SHP77 treated with DMSO at 0.1 percent for 48 hours (cell line): Measurements from ENCODE around the gene SLC15A4.
"Not testable (repeated sequence)": the region's sequence is repeated elsewhere in the genome, so short reads cannot be mapped to it uniquely, and the experiment has no call there.

ENCODE experiments used
- DNase-seq: peaks from one replicate; lab custom pipeline; 2025; lab: John Stamatoyannopoulos, UW

The SLC15A4 gene

GRCh38 chr12:128814411-128815261 lies 9.1 kb downstream of the SLC15A4 start:
- no peak for DNase-seq

DNA sequence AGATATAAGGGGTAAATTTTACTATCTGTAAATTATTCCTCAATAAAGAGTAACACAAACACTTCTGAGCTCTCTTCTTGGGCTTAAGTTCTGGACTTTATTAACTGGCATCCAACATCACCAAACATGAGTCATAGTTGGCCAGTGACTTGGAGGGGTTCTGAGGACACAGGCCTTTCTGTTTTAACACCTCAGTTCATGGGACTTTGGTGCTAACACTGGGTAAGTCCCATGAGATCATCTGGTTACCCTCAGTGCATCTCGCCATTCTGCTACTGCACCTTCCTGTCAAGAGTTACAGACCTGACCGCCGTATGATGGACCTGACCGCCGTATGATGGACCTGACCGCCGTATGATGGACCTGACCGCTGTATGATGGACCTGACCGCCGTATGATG lies 9.9 kb downstream of the SLC15A4 start:
- DNase-seq: no peak

DNA sequence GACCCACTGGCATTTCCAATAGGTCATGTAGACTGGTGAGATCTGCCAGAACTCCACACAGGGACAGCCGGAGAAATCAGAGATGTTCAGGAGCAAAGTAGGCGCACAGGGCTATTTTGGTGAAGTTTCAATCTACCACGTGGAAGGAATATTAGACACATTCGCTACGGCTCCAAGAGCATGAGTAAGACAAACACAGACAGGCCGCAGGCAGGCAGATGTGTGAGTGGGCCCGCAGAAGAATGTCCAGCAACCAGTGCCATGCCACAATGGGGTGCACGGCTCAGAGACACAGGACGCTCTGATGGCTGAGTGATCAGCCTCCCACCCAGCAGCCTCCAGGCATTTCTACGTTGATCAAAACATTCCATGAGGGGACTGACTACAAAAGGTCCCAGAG lies 10.4 kb downstream of the SLC15A4 start:
- no peak for DNase-seq

DNA sequence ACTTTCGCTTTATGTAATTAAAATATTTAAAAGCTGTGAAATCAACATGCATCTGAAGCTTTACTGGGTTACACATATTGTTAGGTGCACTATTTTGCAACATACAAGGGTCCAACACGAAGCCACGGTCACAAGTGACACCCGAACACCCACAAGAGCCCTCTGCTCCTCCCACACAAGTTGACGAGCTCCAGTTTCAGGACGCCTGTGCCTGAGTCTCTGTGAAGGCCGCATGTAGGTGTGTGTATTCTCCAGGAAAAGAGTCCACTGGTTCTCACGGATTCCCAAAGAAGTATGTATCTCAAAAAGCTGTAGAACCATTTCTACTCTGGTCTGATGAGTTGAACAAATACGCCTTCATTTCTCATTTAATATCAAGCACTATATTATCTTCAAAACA lies 12.0 kb downstream of the SLC15A4 start:
- no peak for DNase-seq

DNA sequence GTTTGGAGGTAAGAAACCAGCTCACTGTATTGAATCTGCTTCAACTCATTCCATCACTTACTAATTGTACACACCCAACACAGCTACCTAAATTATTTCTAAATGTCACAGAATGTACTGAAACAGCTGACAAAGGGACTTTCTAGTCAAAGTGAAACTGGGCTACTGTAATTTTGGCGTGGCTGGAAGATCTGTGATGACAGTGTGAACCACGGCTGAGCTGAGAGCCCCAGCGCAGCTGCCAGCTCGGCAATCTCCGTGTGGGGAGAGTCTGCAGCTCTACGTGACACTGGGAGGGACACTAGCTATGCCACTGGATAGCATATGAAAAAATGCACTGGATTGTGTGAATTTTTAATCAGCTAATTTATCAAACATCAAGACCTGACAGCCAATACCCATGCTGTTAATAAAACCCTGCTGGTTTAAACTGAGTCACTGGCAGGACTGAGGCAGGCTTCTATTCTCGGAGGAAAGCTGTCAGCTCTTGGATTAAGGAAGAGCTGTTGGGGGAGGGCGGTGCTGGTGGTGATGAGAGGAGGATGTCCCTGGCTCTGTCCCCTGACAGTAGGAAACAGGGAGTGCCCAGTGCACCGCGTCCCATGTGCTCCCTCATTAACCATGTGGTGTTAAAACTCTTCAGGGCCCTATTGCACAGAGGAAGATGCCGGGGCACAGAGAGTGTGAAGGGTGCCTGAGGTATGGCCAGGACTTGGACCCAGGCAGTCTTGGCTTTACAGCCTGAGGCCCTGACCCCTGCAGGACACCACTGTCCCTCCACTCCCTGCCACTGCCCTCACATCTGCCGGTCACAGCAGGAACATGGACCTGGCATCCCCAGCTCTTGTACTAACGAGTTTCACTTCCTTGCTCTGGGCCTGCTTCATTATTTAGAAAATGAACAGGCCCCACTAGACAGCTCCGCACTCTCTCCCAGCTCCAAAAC lies 13.3 kb downstream of the SLC15A4 start:
- no peak for DNase-seq

DNA sequence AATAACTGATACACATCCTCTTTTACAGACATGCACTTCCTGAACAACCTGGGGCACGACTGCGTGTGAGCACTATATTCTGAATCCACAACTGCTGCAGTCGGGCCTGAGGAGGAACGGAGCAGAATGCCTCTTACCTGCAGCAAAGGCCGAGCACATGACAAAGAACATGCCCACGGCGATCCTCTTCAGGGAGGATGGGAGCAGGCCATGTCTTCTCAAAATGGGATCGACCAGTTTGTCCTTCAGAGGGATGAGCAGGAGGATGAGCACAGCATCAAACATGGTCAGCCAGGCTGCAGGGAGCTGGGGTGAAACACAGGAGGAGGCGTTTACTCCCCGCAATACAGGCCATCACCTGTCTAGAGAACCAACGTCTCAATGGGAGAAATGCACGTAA lies 15.1 kb downstream of the SLC15A4 start:
- no peak for DNase-seq

DNA sequence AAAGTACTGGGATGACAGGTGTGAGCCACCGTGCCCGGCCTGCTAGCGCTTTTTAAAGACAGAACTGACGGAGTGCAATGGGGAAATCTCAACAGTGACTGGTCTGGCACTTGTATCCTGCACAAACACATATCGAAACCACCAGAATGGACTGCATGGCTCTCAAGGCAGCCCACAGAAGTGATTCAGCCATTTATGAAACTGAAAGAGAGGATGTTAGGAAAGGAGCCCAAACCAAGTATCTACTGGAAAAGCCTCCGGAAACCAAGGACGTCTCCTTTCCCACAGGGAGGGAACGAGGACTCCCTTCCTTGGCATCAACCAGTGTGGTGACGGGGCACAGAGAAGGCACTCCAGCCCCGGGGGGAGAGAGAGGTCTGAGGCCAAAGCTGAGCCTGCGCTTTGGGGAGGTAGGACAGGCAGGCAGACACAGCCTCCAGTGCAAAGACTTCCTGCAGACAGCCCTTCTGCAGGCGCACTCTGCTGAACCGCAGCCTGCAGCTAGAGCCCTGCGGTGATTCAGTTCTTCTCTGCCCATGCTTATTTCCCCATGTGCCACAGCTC lies 16.5 kb downstream of the SLC15A4 start:
- no peak for DNase-seq

GRCh38 chr12:128806573-128806972 lies 17.2 kb downstream of the SLC15A4 start:
- no peak for DNase-seq

- DNase-seq: not testable (repeated sequence)
Measured at GRCh38 chr12:128805406-128805805, 18.4 kb downstream of the SLC15A4 start.

DNA sequence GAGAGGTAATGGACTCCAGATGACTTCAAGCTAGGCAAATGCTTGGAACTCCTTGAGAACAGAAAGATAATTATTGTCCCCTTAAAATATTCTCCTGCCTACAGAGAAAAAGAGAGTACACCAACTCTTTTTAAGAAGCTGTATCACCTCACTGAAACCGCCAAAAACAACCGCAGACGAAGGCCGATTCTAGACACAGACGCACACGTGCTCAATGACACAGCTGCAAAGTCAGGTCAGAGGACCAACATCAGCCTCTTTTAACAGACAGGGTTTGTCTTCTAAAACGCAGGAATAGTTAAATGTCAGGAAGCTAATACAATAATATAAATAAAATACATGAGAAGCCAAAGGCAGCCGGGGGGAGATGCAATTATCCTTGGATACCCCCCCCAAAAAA lies 19.0 kb downstream of the SLC15A4 start:
- no peak for DNase-seq

DNA sequence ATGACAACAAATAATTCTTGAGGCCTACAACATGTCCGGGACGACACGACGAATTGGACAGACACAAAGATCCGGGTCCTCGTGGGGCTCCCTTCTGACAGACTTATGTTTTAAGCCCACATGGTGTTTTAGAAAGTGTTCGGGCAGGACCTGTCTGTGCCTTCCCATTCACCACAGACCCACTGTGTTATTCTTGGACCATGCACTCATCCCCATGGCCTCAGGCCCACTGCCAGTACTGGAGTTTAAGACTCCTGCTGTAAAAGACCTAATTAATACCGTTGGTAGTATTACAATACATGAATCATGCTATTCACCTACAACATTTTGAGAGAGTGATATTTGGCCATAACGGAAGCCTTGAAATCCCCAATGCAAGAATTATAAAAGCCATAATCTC lies 20.0 kb downstream of the SLC15A4 start:
- DNase-seq: no peak

GRCh38 chr12:128802756-128803155 lies 21.0 kb downstream of the SLC15A4 start:
- DNase-seq: no peak

DNA sequence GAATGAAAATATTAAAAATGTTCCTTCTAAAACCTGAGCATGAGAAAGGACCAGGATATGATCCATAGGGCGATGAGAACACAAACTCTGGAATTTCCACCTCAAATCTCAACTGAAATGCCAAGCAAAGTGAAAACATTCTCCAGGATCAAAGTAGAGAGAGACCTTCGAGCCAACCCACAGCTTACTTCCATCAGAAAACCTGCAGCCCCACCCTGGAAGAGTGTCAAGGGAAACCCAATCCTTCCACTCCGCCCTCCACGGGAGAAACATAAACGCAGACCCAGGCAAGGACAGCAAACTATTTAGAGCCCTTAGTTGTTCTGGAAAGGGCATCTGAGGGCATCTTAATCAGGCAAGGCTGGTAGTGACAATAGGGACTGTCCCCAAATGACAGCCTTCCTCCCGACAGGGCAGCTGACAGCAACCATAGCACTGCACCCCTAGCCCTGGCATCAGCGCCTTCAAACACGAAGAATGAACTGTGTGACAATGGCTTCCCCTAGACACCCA lies 21.8 kb downstream of the SLC15A4 start:
- no peak for DNase-seq

DNA sequence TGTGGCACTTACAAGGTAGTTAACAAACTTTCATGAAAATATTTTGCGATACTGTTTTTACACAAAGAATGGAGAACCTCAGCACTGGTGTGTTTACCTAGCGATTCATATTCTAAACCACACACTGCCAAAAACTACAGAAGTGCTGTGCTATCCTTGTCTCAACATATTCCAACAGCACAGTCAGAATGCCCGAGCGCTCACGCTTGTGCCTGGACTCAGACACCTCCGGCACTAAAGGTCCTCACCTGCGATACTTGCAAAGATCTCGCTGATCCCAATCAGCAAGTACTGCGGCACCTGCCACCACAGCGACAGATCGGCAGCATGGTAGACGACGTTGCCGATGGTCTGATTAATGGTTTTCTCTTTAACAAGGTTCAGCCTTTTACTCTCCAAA lies 23.2 kb downstream of the SLC15A4 start:
- no peak for DNase-seq

DNA sequence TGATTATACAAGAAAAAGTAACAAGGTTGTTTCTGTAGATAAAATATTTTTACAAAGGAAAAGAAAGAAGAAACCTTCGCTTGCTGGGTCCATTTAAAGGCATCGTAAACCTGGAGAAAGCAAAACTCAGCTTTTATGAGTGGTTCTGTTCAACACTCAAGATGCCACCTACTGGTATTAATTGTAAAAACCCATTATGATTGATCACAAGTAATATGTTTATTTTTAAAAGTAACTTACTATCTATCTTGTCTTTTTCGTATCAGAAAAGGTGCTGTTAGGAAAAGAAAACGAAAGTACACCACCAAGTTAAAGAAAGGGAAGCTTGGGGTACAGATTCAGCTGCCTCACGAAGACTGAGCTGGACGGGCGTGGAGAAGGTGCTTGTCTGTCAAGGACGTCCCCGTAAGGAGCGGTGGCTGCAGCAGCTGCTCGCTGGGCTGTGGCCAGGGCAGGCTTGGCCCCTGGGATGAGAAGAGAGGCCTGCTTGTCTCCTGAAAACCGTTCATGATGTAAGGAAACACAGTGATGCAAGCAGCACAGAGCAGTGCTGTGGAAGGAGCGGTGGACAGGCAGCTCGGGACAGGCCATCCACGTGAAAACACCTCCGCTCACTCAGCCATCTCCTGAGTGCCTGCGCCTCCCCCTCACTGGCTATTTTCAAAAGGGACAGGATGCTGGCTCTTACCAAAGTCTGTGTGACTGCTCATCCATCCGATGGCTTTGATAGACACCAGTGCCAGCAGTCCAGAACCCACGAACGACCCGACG lies 25.0 kb downstream of the SLC15A4 start:
- DNase-seq: no peak

DNA sequence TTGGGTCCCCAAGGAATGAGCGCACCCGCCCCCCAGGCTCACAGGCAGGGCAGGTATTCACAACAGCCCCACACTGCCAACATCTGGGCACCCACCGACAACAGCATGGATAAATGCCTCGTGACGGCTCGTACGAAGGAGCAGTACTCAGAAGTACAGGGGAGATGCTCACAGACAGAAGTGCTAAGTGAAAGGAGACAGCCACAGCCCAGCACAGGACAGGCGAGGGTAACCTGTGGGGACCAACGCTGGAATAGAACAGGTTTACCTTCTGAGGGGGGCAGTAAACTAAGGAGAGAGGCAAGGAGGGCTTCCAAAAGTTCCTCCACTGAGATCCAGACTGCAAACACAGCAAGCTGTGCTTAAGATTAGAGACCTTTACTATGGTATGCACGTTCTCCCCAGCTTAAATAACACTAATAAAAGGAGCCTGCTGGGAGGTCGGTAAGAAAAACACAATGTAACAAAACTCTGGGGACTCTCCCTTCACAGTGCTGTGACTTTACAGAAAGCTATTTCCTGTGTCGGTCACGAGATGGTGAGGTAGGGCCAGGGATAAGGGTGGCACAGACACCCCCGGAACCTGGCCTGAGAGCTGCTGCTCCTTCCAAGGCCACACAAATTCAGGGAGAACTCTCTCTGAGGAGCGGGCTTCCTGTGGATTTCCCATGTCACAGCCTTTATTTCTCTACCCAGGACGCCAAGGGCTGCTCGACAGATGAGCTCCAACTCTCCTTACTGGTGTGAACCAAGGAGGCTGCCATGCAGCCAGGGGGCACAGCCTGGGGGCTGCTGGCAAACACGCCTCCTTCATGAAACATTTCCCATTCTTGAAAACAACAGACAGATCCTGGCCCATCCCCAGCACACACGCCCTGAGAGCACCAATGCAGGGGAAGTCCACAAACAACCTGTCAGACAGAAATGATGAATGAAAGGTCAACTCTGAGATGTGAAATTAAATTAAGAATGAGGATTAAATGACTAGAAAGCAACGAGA lies 26.3 kb downstream of the SLC15A4 start:
- no peak for DNase-seq

DNA sequence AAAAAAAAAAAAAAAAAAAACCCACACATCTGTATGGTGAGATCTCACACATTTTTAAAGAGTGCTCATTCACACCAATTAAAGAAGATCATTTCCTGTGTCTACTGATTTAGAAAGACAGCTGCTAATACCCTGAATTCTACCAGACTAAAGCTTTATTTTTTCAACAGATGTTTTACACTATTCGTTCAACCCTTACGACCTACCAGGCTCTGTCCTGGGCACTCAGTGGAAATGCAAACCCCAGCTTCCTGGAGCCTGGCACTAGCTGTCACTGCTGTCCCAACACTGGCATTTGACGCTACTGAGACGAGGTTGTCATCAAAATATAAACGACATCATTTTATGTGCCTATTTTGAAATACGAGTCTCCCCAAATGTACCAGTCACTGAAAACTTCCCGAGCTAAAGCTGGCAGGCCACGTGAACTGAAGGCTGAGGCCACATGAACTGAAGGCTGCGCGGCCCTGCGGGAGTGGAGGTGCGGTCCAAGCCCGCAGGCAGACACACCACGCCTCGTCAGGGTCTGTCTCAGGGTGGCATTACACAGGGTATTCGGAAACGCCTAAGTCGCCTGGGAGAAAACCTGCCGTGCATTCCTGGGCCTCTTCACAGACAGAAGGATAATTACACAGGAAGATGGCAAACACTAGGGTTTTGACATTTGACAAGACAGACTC lies 27.2 kb downstream of the SLC15A4 start:
- no peak for DNase-seq

- no peak for DNase-seq
Measured at GRCh38 chr12:128795530-128796361, 28.0 kb downstream of the SLC15A4 start.
